IPS DF 4.7 (cell line): Measurements from ENCODE around the gene ARSB.
"Not testable (repeated sequence)": the region's sequence is repeated elsewhere in the genome, so short reads cannot be mapped to it uniquely, and the experiment has no call there.

Source experiments
- DNase-seq: peaks from one replicate; pipeline ENCODE4 v3.0.0-alpha.2; 2013; ENCODE audit warnings: low spot score; ENCODE audit errors: extremely low read depth

The ARSB gene

DNA sequence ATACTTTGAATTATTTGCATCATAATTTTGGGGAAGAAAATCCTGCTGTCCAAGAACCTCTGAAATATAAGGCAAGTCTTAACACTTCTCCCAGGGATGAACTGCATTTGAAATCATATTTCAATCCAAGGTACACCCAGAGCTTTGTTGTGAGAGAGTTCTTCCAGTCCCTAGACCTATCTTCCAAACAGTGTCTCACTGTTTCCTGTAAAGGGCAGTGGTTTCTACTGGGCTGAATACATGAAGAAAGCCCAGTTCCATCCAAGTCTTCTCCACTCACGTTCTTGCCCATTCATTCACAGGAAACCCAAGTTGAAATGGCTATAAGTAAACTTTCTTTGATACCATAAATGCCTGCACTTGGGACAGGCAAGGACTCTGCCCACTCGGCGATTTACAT, 228.3 kb downstream of the ARSB start:
- DNase-seq, result no peak

GRCh38 chr5:78755822-78756429, 229.2 kb downstream of the ARSB start:
- no peak for DNase-seq

DNA sequence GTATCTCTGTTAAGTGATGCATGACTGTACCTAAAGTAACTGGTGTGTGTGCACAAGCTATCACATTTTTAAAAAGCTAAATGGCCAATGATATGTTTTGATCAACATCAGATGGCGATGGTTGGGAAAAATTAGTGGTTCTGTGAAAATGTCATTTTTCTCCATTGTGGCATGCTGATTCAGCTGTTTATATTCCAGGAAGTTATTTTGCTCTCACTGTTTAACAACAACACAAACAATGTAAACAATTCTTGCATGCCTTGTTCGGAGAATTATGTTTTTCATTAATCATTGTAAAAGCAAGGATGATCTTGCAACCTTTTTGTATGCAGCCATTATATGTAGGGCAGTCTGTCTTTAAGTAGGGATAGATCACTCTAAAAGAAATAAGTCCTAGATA, 230.5 kb downstream of the ARSB start:
- no peak for DNase-seq

DNA sequence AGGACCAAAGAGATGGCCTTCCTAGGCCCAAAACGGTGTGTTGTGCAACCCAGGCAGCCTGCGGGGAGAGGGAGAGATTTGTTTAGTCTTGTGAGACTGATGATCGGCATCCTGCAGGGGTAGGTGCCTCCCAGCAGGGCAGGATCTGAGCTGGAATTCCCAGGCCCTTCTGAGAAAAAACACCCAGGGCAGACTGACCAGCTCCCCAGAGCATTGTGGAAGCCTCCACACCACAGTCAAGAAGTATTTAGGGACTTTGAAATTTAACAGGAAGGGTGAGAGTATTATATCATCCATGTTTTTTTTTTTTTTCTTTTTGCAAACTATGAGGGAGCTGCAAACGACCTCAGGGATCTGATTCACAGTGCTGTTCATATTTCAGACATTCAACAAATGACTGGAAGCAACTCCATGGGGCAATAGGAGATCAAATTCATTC, 232.0 kb downstream of the ARSB start:
- no peak for DNase-seq

- DNase-seq, result no peak
Measured at GRCh38 chr5:78751872-78752271, 233.2 kb downstream of the ARSB start.

GRCh38 chr5:78750281-78750680, 234.8 kb downstream of the ARSB start:
- no peak for DNase-seq

DNA sequence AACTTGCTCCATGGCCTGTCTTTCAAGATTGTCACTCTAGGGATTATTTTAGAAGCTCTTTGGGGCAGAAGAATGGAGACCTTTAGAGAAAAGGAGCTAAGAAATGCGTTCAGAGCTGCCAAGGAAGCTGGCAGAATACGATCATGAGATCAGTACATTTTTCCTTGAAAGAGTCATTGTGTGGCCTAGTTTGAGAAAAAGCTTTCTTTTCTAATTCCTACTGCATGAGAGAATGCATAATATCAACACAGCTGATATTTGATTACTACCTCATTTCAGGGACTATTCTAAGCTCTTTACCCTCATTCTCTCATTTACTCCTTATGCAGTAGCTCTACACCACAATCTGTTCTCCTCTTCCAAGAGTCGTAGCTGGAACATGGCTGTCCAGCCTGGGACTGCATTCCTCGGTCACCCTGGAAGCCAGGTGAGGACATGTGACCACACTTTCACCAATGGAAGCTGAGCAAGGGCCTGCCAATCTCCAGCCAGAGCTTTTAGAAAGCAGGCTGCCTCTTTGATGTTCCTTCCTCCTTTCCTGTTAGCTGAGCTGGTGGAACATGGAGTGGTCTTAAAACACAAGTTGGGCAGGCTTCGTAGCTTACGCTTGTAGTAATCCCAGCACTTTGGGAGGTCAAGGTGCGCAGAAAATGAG, 237.3 kb downstream of the ARSB start:
- DNase-seq, result no peak

GRCh38 chr5:78747055-78747454, 238.1 kb downstream of the ARSB start:
- DNase-seq, result no peak

DNA sequence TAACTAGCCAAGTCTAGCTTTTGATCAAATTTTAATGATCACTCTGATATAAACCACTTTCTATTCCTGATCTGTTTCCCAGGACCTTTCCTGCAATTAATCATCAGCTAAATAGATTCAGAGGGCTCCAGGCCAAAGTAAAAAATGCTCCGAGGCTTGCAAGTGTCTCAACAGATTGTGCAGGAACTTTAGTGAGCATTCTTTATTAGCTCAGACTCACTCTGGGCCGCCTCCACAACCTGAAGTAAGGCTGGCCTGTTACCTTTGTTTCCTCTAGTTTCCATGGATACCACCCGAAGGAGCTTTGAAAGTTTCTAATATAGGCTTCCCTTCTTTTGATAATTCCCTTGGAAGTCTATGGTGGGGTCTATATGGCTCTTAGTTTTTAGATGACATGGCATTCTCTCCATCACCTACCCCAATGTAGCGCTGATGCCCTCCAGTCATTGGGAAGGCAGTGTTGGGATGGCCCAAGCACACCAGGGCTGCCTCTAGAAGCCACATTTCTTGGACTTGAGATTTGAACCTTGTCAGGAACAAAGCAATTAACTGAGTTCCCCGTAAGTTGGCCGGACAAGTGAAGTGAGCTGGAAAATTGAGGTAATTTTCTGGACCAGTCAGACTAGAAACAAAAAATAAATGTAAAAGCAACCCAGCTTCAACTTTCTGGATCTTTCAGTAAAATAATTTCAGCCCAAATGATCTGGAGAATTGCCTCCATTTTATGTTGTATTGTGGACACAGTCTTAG, 238.9 kb downstream of the ARSB start:
- DNase-seq, result no peak

DNA sequence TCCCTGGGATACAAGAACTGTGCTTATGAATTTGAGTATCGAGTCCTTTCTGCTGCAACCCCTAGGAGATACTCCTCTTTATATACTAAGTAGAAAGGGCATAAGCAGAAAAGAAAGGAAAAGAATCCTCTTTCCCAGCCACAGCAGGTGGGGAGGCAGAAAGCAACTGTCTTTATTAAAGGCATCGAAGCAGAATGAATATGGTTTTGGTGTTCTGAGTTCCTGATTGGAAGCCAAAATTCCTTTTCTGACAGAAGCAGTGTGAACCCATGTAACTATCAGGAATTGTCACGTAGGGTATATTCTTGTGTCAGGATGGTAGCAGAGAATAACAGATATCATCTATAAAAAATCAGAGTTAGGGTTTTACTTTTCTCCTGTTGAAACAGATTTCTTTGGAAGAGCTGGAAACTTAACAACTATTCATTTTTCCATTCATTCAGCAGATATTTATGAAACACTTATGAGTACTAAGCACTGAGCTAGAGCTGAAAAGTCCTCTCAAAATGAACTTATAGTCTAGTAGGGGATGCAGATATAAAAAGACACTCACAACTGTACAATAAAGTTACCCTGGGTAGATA, 240.1 kb downstream of the ARSB start:
- DNase-seq, result no peak

DNA sequence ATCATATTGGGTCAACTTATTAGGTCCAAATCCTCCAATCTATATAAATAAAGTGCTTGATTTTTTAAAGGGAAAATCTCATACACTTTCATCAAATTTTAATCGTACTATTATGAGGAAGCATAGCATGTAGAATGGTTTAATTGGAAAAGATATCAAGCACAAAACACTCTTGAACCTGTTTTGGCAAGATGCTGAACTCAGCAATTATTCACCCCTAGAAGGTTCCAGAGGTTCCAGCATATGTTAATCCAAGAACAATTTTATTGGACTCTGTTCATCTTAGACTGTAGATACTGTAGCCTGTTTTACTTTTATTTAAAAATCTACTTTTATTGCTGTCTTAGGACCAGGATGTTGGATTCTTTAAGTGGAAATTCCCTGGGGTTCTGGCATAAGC, 244.1 kb downstream of the ARSB start:
- DNase-seq, result no peak

- no peak for DNase-seq
Measured at GRCh38 chr5:78738693-78739300, 246.3 kb downstream of the ARSB start.

DNA sequence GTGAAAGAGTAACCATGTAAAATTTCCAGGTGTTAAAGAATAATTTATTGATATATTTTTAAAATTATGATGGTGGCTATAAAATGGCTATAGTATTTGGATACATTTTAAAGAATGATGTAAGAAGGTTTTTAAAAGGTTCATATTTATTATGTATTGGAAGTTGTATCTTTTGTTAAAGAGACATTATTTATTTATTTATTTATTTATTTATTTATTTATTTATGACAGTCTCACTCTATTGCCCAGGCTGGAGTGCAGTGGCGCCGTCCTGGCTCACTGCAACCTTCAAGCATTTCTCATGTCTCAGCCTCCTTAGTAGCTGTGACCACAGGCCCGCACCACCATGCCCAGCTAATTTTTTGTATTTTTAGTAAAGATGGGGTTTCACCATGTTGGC, 247.0 kb downstream of the ARSB start:
- DNase-seq, result no peak

- no peak for DNase-seq
Measured at GRCh38 chr5:78735834-78736463, 249.2 kb downstream of the ARSB start.

GRCh38 chr5:78734950-78735349, 250.2 kb downstream of the ARSB start:
- no peak for DNase-seq

GRCh38 chr5:78734094-78734845, 250.8 kb downstream of the ARSB start:
- no peak for DNase-seq

DNA sequence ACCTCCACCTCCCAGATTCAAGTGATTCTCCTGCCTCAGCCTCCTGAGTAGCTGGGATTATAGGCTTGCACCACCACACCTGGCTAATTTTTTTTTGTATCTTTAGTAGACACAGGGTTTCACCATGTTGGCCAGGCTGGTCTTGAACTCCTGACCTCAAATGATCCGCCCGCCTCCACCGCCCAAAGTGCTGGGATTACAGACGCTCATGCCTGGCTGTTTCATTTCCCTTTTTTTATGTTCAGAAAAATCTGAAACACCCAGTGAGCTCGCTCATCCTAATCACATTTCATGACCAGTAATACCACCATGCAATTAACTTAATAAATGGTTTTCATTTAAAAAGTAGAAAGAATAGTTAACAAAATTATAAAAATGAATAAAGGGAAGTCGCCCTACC, 252.4 kb downstream of the ARSB start:
- DNase-seq, result not testable (repeated sequence)

GRCh38 chr5:78731884-78732283, 253.2 kb downstream of the ARSB start:
- DNase-seq, result no peak

GRCh38 chr5:78730300-78731094, 254.6 kb downstream of the ARSB start:
- no peak for DNase-seq
